ENCODE results near the gene DNAJA3.

The DNAJA3 gene

DNA sequence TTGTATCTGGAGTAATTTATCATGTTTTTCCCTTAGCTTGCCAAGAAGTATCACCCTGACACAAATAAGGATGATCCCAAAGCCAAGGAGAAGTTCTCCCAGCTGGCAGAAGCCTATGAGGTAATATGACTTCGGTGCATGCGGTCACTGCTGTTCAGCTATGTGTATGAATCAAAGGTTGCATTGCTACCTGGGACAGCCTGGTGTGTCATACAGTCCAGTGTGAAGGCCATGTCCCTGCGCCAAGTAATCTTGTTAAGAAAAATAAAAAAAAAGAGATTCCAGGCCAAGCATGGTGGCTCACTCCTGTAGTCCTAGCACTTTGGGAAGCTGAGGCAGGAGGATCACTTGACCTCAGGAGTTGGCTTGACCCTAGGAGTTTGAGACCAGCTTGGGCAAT lies 11.7 kb downstream of the DNAJA3 start:
- no peak for FAIRE-seq

DNA sequence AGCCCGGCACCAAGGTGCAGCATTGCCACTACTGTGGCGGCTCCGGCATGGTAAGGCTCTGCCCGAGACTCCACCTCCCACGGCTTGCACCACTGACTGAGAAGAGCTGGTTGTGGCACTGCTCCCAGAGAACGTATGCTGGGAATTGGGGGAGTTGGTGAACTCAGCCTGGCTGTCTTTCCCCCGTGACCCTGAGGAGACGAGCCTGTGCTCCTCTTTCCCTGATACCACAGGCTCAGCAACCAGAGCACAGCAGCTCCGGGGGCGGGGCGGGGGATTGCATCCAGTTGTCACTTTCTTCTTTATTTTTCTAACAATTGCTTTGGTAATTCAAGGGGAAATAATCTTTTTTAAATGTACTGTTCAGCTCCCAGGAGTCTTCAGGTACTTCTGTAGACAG lies 16.7 kb downstream of the DNAJA3 start:
- FAIRE-seq = no peak

DNA sequence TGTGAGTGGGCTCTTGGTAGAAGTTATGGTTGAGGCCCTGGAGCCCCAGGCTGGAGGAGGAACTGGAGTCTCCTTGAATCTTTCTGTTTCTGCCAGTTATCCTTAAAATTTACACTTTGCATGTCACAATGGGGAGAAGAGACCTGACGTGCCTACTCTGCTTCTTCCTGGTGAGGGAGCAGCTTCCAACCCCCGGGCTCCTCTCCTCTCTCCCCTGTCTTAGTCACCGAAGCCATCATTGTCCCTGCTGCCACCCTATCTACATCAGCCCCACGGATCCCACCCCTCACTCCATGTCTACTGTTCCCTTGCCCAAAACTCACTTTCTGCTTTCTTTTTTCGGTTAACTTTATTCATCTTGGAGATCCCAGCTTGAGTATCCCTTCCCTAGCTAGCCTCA lies 17.6 kb downstream of the DNAJA3 start:
- FAIRE-seq = no peak

DNA sequence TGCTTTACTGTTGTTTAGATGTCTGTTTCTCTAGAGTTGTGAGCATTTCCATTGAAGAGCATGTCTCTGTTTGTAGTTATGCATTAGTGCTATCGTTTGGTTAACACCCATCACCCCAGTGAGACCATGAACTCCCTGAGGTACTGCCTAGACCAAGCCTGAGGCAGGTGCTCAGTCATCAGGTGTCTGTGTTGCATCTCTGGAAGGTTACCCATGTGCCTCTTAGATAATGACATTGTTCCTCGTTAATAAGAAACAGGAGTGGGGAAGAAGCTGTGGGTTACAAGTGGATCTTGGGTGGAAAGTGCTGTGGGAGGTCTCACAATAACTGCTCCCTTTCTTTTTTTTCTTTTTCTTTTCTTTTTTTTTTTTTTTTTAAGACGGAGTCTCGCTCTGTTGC lies 18.3 kb downstream of the DNAJA3 start:
- no peak for FAIRE-seq

DNA sequence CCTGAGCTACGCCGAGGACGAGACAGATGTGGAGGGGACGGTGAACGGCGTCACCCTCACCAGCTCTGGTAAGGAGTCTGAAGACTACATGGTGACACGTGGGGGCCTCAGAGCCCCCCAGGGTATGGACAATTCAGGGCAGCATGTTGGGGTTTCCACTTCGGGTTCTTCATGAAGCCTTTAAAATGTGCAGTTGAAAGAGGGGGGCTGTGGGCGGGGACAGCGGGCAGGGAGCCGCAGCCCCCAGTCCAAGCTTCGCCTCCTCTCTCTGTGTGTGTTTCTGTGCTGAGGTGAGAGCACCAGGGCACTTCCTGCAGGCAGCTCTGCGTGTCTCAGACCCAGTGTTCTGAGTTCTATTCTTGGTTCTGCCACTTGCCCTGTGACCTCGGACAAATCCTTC lies 24.8 kb downstream of the DNAJA3 start:
- FAIRE-seq = no peak

DNA sequence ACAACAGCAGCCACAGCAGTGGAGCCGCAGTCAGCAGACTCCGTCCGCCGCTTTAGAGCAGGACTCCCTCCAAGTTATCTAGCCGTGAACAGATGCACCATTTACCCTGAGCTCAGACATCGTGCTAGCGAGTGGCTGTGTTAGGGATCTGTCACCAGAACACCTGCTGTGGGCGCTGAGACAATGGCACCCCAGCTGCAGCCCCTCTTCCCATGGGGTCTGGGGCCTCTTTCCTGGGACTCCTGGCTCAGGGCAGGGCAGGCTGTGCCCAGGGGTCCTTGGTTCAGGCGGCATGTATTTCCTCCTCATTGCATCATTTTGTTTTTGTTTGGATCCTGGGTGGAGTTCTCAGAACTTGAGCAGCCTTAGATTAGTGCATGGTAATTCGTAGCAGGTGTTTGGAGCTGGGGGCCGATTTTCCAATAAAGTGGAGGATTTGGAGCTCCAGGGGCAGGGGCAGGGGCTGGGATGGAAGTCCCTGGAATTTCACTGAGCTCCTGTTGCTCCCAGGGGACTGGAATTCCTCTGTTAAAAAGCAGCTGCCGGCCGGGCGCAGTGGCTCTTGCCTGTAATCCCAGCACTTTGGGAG lies 25.4 kb downstream of the DNAJA3 start:
- FAIRE-seq = no peak

DNA sequence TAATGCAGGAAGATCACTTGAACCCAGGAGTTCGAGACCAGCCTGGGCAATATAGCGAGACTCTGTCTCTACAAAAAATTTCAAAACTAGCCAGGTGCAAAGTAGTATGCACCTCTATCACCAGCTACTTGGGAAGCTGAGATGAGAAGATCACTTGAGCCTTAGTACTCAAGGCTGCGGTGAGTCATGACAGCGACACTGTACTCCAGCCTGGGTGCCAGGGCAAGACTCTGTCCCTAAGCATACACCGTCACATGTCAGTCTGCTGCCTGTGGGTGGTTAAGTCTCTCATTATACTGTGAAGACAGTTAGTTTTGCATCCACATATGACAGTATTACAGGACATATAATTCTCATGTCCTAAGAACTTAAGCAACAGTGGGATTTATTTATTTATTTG lies 27.0 kb downstream of the DNAJA3 start:
- no peak for FAIRE-seq

DNA sequence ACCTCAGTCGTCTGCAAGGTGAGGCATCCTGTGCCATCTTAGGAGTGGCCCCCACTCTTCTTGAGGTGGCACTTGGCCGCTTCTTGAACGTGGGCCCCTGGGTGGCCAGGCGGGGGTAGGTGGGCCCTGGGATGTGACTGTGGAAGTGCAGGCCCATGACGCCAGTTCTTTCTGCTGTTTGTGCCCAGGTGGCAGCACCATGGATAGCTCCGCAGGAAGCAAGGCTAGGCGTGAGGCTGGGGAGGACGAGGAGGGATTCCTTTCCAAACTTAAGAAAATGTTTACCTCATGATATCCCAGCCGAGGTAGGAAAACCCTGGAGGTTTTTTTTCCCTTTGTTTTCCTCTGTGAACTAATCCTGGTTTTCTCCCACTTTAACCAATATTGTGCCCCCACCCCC lies 29.0 kb downstream of the DNAJA3 start:
- FAIRE-seq = no peak

DNA sequence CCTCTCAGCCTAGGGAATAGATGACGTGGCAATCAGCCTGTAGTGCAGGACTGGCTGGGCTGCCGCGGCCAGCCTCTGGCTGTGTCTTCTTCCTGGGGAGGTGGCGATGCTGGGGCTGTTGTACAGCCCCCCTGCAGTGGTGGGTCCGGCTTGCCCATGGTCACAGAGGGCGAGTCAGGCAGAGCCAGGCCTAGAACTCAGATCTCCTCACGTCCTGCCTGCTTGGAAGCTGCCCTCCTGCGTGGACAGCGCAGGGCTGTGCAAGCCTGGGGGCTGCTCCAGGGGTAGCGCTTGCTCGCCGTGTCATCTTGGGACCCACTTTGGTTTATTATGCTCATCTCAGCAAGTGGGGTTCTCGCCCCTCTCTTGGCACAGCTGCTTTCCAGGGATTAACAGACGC lies 29.4 kb downstream of the DNAJA3 start:
- FAIRE-seq = no peak

DNA sequence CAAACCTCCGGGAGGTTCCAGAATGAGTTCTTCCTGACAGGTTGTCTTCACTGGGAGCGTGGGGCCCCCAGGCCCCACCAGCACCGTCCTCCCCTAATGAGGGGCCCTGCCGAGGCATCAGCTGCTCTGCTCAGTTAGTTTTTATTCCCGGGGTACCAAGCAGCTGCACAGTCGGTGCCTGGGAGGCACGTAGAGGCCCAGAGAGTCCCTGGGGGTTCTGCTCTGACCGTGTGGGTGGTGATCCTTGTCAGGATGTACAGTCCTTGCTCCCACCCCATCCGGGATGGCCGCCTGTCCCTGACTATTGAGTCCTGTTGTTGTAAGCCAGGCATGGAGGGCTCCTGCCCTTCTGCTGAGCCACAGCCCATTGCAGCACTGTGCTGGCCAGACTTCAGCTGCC lies 30.3 kb downstream of the DNAJA3 start:
- no peak for FAIRE-seq

DNA sequence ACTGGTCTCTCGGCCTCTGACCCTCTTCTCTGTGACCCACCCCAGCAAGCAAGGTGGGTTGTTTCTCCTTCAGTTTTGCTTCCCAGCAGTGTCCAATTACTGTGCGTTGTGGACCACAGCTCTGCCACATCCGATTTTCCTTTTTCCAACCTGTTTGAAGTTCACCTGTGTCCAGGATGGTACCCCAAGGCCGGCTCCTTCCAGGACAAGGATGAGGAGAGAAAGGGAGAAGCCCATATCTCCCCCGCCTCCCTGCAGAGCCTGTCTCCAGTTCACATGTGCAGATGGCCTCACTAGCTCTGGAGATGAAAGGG lies 35.2 kb downstream of the DNAJA3 start:
- no peak for FAIRE-seq

DNA sequence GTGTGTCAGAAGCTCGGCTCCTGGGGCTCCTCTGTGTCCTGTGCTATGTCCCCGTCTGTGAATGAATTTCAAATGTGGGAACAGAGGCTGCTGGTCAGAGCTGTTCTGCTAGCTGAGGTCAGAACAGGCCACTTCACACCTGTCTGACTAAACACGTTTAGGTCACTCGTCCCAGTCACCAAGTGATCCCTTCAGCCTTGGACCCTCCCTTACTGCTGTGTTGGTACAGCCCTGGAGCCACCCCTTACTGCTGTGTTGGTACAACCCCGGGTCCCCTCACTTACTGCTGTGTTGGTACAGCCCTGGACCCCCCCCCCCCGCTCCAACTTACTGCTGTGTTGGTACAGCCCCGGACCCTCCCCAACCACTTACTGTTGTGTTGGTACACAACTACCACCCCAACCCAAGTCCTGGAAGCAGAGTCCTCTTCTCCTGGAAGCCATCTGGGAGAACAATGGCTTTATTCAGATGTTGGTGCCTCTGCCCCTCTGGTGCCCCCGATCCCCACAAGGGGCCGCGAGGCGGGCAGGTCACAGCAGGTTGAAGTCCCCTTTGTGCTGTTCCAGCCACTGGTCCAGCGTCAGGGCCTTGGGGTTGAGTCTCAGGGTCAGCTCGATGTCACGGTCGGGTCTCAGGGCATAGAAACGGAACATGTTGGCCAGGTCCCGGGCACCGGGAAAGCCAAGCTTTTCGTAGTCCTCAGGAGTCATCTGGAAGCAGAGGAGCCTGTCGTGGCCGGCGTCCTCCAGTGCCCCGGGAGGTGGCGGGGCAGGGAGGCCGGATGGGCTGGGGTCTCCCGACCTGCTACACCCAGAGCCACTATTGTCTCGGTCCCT lies 35.8 kb downstream of the DNAJA3 start:
- no peak for FAIRE-seq

DNA sequence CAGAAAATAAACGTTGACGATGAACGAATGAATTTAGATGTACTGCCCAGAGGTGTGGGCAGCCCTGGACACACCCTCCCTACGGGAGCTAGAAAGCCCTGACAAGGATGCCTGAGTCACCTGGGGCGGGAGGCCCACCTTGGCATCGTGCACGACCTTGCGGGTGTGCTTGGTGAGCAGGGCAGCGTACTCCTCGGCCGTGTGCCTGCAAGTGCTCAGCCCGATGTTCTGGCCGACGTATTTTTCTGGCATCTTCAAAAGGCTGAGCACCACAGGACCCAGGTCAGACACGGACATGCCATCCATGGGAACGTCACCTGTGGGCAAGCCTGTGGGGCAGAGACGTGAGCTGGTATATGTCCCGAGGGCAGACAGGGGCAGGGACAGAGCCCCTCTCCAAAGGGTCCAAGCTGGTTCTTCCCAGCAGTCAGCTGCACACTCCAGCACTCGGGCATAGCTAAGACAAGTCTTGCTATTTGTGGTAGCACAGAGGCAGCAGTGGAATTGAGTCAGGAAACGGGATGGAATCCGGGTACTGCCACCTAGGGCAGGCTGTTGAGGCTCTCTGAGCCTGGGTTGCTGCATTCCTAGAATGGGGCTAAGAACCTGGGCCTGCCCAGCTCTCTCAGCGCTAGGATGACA lies 38.0 kb downstream of the DNAJA3 start:
- no peak for FAIRE-seq

DNA sequence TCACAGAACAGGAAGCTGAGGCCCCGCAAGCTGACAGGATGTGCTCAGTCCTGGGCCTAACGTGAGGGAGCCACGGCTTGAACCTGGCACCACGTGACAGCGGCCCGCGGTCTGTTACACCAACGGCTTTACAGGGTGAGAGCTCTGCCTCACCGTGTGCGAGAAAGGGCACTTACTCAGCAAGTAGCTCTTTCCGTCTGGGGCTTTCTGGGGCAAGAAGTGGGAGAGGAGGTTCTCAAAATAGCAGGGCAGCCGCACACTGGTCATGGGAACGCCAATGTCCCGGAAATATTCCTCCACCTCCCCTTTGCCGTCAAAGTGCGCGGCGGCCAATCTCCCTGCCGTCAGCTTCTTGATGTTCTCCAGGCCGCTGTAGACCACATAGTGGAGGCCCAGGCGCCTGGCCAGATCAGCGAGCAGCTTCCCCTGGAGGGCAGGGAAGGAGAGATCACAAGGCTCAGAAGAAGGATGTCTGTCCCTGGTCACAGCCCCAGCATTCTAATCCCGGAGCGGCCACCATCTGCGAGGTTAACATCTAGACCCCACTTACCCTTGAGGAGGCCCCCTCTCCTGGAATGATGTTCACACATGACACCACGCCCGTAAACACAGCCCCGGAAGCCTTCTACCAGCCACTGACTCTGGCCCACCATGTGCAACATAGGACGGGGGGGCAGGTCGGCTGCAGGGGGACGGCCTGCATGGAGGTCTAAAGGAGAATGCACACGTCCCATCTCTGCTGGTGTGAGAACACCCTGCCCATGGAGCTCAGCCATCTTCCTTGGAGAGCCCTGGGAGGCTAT lies 40.5 kb downstream of the DNAJA3 start:
- FAIRE-seq = no peak

DNA sequence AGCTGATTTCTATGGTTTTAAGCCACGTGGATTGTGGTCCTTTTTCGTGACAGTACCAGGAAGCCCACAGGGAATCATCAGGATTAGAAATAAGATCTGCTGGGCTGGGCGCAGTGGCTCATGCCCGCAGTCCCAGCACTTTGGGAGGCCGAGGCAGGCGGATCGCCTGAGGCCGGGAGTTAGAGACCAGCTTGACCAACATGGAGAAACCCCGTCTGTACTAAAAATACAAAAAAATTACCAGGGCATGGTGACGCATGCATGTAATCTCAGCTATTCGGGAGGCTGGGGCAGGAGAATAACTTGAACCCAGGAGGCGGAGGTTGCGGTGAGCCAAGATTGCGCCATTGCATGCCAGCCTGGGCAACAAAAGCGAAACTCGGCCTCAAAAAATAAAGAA lies 42.2 kb downstream of the DNAJA3 start:
- no peak for FAIRE-seq

DNA sequence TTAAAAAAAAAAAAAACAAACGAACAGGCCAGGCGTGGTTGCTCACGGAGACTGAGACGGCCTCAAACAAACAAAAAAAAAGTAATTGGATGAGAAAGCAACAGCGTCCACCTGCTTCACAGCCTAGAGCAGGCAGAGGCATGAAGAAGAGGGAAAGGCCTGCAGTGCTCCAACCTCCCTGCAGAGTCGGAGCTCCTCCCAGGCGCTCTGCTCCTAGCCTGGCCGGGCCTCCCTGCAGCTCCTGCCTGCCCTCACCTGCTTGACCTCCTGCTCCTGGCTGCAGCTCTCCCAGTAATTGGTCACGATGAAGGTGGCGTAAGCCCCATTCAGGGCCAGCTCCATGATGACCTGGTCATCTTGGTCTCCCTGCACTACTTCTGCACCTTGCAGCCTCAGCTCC lies 43.3 kb downstream of the DNAJA3 start:
- no peak for FAIRE-seq

DNA sequence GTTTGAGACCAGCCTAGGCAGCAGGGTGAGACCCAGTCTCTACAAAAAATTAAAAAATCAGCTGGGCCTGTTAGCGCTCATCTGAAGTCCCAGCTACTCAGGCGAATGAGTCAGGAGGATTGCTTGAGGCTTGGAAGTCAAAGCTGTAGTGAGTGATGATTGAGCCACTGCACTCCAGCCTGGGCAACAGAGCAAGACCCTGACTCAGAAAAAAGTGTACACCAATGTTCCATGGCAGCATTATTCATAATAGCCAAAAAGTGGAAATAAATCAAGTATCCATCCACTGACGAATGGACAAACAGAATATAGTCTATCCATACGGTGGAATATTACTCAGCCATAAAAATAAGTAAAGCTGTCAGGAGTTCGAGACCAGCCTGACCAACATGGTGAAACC lies 46.2 kb downstream of the DNAJA3 start:
- no peak for FAIRE-seq

DNA sequence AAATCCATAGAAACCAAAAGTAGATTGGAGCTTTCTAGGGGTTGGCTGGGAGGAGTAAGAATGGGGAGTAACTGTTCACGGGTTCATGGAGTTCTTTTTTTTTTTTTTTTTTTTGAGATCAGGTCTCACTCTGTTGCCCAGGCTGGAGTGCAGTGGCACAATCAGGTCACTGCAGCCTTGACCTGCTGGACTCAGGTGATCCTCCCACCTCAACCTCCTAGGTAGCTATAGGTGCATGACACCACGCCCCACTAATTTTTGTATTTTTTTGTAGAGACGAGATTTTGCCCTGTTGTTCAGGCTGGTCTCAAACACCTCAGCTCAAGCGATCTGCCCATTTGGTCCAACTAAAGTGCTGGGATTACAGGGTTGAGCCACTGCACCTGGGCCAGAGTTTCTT lies 47.2 kb downstream of the DNAJA3 start:
- FAIRE-seq = no peak

DNA sequence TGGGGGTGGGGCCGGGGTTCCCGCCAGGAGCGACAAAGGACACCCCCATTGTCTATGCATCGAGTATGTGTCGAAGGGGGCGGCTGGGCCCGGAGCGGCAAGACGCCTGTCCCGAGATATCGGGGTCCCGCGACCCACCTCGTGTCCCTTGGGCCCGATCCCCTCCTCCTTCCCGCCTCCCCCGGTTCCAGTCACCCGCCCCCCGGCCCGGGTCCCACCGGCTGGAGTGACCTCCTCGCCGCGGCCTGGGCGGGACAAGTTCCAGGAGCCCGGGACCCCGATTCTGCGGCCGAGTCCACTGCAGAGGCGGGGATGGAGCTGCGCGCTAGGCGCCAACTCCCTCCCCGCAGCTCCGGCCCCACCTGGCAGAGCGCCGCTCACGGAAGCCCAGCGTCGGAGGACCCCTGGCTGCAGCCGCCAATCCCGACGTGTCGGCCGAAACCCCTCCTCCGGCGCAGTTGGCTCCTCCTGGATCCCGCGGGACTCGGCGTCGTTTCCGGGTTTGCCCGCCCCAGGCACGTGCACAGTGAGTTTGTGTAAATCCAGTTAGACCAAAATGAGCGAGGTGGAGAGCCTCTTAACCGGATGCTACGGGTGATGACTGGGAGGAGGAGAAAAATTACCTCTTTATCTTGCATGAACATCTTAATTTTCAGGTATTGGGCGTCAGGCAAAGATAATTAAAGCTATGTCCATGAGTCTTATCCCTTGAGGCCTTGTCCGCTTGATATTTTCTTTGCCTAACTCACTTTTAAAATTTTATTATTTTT lies 48.7 kb downstream of the DNAJA3 start, which contains the start of gene NMRAL1:
NMRAL1 (minus strand) TSS at position 434 of the 770 bp plus-strand sequence. CDS start 493 bp downstream, outside the sequence.
- peak; percentile 86 for FAIRE-seq

DNA sequence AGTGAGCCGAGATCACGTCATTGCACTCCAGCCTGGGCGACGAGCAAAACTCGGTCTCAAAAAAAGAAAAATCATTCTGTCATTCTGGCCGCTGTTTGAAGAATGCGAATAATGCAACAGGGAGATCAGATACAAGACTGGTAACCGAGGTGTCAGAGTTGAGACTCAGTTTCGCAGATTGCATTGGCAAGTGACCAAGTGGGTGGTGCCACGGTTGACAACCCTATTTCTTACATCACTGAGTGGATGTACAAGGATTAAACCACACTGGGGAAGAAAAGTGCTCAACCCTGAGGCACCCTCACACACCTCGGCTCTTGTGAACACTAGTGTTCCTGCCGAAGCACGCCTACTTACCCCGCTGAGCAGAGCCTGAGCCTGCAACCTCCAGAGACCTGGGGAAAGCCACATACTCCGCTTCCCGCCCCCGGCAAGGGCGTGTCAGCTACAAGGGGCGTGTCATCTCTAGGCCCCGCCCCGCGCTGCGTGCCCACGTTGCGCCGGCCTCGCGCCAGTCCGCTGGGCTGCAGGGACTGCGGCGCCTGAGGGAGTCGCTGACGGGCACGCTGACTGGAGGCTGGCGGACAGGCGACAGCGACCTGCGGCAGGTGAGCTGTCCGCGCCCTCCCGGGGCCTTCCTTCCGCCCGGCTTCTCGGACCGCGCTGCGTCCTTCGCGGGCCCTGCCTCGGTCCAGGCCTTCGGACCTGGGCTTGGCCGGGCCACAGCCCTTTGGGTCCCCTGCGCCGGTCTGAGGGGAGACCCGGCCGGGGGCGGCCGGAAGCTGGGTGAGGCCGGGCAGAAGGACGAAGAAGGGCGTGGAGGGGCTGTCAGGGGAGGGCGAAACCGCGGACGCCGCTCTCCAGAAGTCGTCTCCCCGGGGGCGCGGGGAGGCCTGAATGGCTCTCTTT lies 50.5 kb downstream of the DNAJA3 start, which contains the start of gene HMOX2:
HMOX2 (plus strand) TSS at position 519 of the 909 bp plus-strand sequence. CDS start 29,127 bp downstream, outside the sequence.
- FAIRE-seq = peak; percentile 70

DNA sequence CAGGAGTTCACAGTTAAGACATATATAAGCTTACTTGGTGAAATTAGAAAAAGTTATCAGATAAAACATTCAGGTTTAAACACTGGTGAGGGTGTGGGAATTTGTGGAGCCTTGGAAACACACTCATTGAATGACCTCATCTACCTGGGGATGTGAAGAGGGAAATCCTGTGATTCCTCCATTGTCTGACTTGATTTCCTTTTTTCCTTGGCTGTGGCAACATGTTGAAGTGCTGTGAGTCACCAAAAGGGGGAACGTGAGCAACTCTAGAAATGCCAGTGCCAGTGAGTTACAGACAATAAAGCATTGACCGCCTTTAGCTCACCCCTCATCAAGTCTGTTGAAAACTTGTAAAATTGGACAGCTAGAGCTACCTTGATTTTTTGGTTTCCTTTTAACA lies 52.3 kb downstream of the DNAJA3 start:
- FAIRE-seq = no peak

Data from G401.6 (cell line).